AG09309 (cell line): ENCODE data around the gene PPP2R5C.
"Not testable (repeated sequence)": the region's sequence is repeated elsewhere in the genome, so short reads cannot be mapped to it uniquely, and the experiment has no call there.

Experiments
- DNase-seq: peaks from one replicate; pipeline ENCODE4 v3.0.0-alpha.2; 2010; ENCODE audit warnings: low read depth
- H3K4me3 ChIP-seq: 2 replicates; pipeline ENCODE4 v1.5.1; 2011; ENCODE audit warnings: mild to moderate bottlenecking, low read depth, low read length, moderate library complexity; ENCODE audit not compliant: control insufficient read depth
- CTCF ChIP-seq: IDR thresholded peaks from 2 replicates; pipeline ENCODE4 v1.5.1; 2011; ENCODE audit warnings: mild to moderate bottlenecking, low read depth, low read length, inconsistent platforms; ENCODE audit not compliant: insufficient read depth, control insufficient read depth; ENCODE audit errors: missing control alignments

Gene PPP2R5C

GRCh38 chr14:101965181-101965544 is 203.7 kb downstream of the PPP2R5C start:
- no peak for DNase-seq
- peak overlapping the region; percentile 65 for H3K4me3 ChIP-seq

GRCh38 chr14:101965770-101966722 is 204.5 kb downstream of the PPP2R5C start:
- H3K4me3 ChIP-seq: peak overlapping the region; percentile 65
- no peak for TF ChIP-seq CTCF
- no peak for DNase-seq

More at GRCh38 chr14:101965181-101965544, 203.7 kb downstream of the PPP2R5C start:
- no peak for TF ChIP-seq CTCF

- H3K4me3 ChIP-seq: no peak overlapping the region; the same call in 1 of the 2 replicates
- no peak for DNase-seq
- no peak for TF ChIP-seq CTCF
Observed at GRCh38 chr14:101966742-101967141, 205.2 kb downstream of the PPP2R5C start.

- TF ChIP-seq CTCF: no peak
- no peak for DNase-seq
Observed at GRCh38 chr14:101968186-101968585, 206.7 kb downstream of the PPP2R5C start.

GRCh38 chr14:101969481-101969880 is 208.0 kb downstream of the PPP2R5C start:
- no peak for TF ChIP-seq CTCF
- no peak for DNase-seq
- no peak overlapping the region for H3K4me3 ChIP-seq

More at GRCh38 chr14:101968186-101968585, 206.7 kb downstream of the PPP2R5C start:
- H3K4me3 ChIP-seq: no peak overlapping the region

- no peak for DNase-seq
- H3K4me3 ChIP-seq: no peak overlapping the region
- no peak for TF ChIP-seq CTCF
Observed at GRCh38 chr14:101970830-101971400, 209.4 kb downstream of the PPP2R5C start.

GRCh38 chr14:101971458-101971857 is 209.9 kb downstream of the PPP2R5C start:
- not testable (repeated sequence) for H3K4me3 ChIP-seq, DNase-seq
